Ramos (cell line): ENCODE results near the gene NXPH2.

Experiments
- in situ Hi-C: fragments of 300-500 bp; cut with MboI; formaldehyde crosslinking; loops from one replicate; pipeline ENCODE4 v1.14.3; 2022; ENCODE audit warnings: low sequenced_read_pairs; ENCODE audit not compliant: unreplicated experiment

NXPH2 gene

GRCh38 chr2:138779781-138780445 is at the start of gene NXPH2:
Gene NXPH2 (minus strand): TSS chr2:138780390. CDS start chr2:138780241, 149 bp downstream.
- in situ Hi-C loops: loop anchor here (25.0 kb wide), 1 partner anchor 843 kb away; no protein-coding TSS in a partner anchor

- in situ Hi-C loops: no loop called here
Observed at GRCh38 chr2:138829326-138829919, 49.2 kb upstream of the NXPH2 start.

DNA sequence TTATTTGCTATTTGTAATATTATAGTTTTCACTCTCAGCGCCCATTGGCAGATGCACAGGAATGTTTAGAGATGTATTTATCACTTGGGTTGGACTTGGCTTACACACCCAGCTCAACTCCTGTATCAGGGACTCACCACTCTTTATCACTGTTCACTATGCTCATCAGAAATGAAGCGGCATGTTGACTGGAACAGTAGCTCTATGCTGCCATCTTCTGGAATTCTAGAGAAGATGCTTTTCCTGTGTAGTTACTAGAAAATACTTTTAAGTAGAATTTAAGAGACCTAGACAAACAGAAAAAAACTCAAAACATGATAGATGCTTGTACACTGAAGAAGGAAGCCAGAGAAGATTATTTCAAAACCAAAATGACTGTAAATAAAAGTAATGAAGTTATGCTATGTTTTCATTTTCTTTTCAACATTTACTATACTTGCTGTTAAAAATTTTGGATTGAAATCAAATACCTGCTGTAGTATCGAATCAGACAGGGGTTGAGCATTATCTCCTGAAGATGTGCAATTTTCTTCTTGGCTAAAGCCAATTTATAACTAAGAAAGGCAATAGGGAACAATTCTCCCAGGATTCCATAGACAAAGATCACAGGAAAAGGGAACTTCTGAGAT is 47.4 kb upstream of the NXPH2 start:
- in situ Hi-C loops: no loop called here

DNA sequence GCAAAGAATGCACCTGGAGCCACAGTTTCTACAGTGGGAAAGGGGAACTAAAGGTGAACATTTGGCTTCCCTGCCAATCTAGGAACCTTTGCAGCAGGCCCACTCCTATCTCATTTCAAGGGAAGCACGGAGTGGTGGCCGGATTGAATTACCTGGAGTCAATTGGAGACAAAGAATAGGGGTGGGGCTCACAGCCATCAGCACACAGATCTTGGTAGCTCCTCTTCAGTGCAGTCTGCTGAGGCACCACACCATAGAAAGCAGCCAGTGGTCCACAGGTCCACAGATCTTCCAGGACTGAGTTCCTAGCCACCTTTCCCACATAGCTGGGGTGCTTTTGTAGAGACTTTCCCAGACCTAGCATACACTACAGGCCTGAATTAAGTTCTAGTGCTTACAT is 43.5 kb upstream of the NXPH2 start:
- in situ Hi-C loops: no loop called here

GRCh38 chr2:138819964-138820363 is 39.8 kb upstream of the NXPH2 start:
- in situ Hi-C loops: no loop called here

DNA sequence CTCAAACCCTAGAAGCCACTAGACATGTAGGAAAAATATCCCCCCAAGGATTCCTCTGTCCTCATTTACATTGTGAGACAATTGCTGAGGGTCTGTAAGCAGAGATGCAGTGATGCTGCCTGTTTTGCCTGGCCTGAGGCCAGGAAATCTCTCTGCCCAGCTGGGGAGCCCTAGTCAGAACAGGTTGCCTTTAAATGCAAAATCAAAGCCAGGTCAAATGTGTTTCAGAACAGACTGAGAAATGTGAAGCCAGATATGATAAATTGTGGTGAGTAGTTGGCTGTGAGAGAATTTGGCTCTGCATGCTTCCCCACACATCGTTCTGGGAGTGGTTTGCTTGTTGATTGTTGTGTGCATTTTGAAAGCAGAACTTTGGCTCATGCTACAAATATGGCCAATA is 38.4 kb upstream of the NXPH2 start:
- in situ Hi-C loops: no loop called here

GRCh38 chr2:138814123-138814898 is 34.1 kb upstream of the NXPH2 start:
- in situ Hi-C loops: no loop called here

GRCh38 chr2:138811431-138811830 is 31.2 kb upstream of the NXPH2 start:
- in situ Hi-C loops: no loop called here

DNA sequence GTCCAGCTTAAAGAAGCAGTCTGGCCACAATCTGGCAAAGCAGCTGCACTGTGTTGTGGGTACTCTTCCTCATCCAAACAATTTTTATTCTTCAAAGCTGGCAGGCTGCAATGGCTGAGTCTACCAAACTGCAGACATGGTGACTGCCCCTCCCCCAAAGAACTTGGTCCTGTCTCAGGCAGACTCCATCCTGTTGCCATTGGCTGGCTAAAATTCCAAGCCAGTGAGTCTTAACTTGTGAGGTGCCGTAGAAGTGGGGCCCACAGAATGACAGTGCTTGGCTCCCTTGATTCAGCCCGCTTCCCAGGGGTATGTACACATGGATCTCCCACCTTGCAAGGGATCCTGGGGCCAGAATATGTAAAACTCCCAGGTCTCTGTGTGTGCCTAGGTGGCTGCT is 14.5 kb upstream of the NXPH2 start:
- in situ Hi-C loops: loop anchor here (25.0 kb wide), 1 partner anchor 857 kb away; no protein-coding TSS in a partner anchor

- in situ Hi-C loops: loop anchor here (25.0 kb wide), 1 partner anchor 850 kb away; no protein-coding TSS in a partner anchor
Observed at GRCh38 chr2:138787053-138787666, 7.0 kb upstream of the NXPH2 start.

DNA sequence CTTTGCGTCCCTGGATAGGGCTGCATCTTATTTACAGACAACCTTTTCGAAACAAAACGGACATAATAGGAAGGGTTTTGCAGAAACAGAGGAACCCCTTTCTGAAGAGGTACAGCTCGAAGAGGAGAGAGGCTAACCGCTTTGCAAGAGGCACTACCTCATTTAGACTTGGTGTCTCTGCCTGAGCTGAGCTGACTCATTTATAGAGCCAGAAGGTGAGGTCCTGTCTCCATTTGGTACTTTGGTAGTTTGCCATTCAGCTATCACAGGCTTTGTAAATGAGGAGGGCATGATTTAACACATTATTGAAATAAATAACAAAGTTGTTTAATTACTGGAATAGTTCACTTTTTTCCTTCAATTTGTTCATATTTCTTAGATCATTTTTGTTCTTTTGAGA is 2.2 kb upstream of the NXPH2 start:
- in situ Hi-C loops: loop anchor here (25.0 kb wide), 1 partner anchor 845 kb away; no protein-coding TSS in a partner anchor

DNA sequence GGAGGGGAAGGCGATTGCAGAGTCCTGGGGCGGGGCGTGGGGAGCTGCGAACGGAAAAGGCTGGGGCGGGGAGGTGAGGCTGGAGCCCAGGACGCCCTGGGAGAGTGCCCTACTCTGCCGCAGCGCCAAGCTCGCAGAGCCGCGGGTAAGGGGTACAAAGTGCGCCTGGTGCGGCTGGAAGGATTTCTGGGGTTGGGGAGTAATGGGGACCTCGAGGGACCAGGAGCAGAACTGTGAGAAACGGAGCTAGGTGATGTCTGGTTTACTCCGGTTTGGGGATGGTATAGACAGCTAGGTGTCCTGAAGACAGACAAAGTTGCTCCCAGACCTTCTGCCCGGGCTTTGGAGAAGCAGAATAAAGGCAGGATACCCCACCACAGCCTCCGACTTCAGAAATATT is 718 bp upstream of the NXPH2 start:
- in situ Hi-C loops: loop anchor here (25.0 kb wide), 1 partner anchor 844 kb away; no protein-coding TSS in a partner anchor

GRCh38 chr2:138780446-138780880 is 273 bp upstream of the NXPH2 start:
- in situ Hi-C loops: loop anchor here (25.0 kb wide), 1 partner anchor 843 kb away; no protein-coding TSS in a partner anchor

DNA sequence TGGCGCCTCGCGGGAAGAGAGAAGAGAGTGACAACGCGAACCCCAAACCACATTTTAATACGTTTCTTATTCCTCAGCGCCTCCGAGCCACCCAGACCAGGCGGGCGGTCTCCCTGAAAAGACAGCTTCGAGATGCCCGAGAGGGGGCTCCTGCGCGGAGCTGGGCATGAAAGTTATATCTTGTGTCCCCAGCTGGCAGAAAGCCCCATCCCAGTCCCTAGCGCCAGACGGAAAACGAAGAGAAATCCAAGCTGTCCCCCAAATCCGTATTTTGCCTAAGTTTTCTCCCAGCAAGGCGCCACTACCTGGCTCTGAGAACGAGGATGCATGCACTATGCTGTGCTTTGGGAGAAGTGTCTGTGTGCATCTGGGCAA is 797 bp downstream of the NXPH2 start:
- in situ Hi-C loops: loop anchor here (25.0 kb wide), 1 partner anchor 842 kb away; no protein-coding TSS in a partner anchor

DNA sequence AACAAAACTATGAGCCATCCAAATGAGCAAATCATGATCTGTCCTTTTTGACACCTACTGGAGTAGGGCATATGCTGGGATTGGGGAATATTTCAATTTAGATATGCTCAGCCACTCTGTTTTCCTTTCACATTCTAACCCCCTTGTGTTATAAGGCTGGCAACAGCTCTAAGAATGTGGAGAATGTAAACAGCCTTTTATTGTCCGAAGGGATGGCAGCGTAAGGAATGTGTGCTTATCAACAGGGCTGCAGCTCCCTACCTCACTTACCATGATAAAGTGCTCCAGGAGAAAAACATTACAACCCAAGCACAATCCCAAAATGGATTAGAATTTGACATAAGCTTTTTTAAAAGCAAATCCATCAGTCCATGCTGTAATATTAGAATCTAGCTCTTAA is 2.2 kb downstream of the NXPH2 start:
- in situ Hi-C loops: loop anchor here (25.0 kb wide), 1 partner anchor 841 kb away; no protein-coding TSS in a partner anchor

DNA sequence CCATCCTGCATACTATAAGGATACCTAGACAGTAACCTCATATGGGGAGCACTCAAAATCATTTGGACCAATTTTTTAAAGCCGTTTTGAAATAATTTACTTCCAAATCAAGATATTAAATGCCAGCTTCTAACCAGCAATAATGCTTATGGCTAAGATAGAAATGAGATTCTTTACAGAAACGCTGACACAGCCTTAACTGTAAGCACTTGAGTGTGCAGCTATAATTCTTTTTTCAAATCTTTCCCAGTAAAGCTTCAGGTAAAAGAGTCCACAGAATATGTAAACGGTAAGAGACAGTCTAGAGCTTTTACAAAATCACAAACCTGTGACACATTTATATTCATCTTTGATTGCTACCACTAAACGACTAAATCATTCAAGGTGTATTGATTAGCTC is 4.5 kb downstream of the NXPH2 start:
- in situ Hi-C loops: loop anchor here (25.0 kb wide), 1 partner anchor 838 kb away; no protein-coding TSS in a partner anchor

- in situ Hi-C loops: no loop called here
Observed at GRCh38 chr2:138771534-138771933, 8.7 kb downstream of the NXPH2 start.

GRCh38 chr2:138767101-138767500 is 13.1 kb downstream of the NXPH2 start:
- in situ Hi-C loops: no loop called here

DNA sequence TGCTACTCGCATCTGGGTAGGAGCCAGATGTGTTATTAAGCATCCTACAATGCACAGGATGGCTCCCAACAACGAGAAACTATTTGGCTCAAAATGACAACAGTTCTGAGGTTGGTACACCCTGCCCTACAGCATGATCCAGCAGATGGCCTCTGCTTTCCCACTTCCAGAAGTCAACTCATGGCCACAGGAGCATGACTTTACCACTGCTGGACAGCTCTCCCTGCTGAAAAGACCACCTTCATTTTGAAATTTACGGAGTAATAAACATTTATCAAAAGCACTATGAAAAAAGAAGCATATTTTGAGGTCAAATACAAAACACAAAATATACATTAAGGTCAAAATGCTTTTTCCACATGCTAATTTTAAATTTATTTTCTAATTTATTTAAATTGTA is 13.7 kb downstream of the NXPH2 start:
- in situ Hi-C loops: no loop called here

DNA sequence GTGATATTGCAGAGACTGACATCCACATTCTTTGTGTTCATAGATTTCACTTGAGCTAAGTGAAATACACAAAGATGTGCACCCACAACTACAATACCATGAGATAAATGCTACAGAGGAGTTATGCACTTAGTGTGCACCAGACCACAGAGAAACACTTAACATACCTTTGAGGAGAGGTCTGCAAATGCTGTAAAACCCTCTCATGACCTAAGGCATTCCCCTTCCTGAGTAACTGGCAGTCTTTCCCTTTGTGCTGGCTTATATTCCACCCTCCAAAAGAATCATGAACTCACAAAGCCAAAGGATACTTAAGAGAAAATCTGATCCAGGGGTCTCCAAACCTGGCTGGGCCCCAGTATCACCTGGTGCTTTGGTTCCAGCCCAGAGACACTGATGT is 16.2 kb downstream of the NXPH2 start:
- in situ Hi-C loops: no loop called here
